Putamen (tissue), 1 donor: Measurements from ENCODE around the gene PDZD2.

Source experiments
- DNase-seq: peaks from one replicate; pipeline ENCODE4 v3.0.0-alpha.2; 2016; ENCODE audit warnings: low spot score

Gene PDZD2

DNA sequence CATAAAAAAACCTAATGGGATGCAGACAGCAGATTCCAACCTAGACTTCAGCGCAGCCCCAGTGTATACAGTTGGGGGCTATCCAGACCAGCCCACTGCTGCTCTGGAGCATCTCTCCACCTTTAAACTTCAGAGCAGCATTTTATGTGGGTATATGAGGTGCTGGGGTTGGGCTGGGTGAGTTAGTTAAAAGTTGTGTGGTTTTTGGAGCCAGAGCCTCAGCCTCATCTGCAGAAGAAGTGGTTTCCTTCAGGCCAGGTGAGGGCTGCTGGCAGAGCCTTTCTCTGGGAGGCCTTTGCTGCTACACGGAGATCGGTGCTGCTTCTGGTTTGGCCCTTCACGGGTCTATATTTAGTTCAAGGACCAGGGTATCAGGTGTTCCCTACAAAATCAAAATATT, 228.3 kb downstream of the PDZD2 start:
- no peak for DNase-seq

DNA sequence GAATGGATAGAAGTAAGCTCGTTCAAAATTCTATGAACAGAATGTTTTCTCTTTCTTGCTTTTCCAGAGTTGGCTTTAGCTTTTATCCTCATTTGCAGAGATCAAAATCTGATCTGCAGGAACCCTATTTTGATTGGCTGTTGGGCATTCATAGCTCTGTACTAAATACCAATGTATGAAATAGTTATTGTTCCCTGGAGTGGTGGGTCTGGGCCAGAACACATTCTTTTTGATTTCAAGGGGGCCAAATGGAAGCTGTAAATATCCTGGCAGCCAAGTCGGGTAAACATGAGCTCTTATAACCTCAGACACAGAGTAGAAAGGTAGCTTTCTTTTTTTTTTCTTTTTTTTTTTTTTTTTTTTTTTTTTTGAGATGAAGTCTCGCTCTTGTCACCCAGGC, 241.5 kb downstream of the PDZD2 start:
- DNase-seq: no peak

- no peak for DNase-seq
These were observed 246.0 kb downstream of the PDZD2 start for GRCh38 chr5:31884896-31885295.

DNA sequence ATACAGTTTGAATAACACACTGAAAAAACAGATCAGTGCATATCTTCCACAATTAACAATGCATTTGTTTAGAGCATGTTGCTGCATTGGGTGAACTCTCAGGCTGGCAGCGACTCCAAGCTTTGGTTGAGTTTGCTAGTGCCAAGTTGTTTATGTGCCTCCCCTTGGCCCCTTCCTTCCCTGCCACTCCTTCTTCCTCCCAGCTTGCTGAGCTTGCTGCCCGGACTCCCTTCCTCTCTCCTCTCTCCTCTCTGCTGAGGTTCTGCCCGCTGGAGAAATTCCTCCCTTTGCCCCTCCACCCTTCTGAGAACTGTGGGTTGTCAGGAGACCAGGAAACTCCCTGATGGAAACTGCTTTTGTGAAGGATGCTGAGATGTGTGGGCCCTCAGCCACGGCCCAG, 247.3 kb downstream of the PDZD2 start:
- peak; percentile 69 for DNase-seq

DNA sequence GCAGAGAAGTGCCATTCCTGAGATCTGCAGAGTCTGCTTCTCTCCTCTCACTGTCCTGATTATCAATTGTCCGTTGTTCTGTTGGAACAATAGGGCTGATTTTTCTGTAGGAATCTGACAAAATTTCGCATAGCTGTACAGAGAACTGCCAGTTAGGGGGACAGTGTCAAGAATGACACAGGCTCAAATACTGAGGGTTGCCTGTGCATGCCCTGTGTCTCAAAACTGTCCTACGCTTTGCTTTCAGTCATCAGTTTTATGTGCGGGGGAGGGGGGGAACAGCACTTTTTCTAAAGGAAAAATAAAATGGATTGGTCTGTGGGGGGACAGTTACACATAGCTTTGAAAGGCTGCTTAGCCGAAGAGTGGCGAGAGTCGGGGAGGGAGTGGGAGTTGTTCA, 248.6 kb downstream of the PDZD2 start:
- peak; percentile 90 for DNase-seq

DNA sequence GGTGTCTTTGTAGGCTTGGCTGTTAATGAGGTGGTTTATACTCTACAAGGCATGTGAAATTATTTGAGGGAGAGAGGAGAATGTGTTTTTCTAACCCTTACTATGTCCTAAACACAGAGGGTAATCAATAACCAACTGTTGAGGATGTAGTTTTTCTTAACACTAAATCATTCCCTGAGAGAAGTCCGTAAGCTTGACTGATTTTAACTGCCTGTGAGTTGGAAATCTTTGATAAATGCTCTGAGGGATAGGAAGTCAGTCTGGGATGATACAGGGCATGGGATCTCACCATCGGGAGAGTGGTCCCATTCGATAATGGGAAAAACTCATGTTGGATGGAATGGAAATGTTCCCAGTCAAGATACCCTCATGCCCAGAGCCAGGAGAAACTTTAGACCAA, 249.6 kb downstream of the PDZD2 start:
- DNase-seq: no peak

DNA sequence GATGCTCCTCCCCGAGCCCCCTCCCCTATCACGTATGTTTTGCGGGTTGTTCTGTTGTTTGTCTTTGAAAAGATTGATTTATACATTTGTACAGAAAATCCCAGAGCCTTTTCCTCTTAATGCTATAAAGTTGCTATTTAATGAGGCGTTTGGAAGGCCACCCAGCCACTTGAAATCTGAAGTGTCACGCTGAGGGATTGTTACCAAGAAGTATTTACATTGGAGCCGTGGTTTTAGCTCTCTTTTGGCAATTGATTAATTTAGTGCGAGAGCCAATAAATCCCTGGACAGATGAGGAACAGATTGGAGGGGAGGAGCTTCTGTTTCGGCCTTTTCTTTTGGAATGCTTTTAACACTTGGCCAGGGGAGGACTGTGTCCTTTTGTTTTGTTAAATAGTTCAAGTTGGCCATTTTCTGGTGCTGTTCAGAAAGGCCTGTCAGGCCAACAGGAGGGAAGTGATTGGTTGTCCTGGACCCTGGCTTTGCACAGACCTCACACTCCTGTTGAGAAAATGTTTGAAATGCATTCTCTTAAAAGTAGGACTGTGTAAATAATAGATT, 250.2 kb downstream of the PDZD2 start:
- no peak for DNase-seq

GRCh38 chr5:31890046-31890445, 251.1 kb downstream of the PDZD2 start:
- no peak for DNase-seq

GRCh38 chr5:31894141-31894540, 255.2 kb downstream of the PDZD2 start:
- peak; percentile 58 for DNase-seq

- no peak for DNase-seq
These were observed 256.4 kb downstream of the PDZD2 start for GRCh38 chr5:31895199-31895820.

DNA sequence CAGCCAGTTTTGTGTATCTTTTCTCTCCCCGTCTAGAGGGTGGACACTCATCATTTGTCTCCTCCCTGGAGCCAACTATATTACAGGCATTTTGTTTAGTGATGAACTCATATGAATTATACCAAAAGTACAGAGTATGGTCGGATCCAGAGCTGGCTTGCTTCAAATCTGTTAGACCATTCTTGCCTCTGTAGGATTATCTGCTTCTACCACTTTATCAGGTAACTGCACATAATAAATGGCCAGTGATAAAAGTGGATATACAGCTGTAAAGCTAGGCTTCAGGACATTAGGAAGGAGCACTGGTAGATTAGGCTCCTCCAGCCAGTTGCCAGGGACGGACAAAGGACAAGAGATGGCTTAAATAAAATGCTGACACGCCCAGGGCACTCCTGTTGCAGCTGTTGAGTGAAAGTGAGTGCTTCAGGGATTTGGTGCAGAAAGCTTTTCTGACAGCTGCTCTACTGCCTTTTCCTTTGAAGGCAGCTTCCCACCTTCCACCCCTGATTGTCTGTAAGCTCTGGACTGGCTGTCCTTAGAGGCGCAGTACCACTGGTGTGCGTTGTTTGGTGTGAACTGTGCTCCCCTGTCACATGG, 259.2 kb downstream of the PDZD2 start:
- no peak for DNase-seq

- no peak for DNase-seq
These were observed 261.4 kb downstream of the PDZD2 start for GRCh38 chr5:31900296-31900865.

GRCh38 chr5:31901807-31902530, 263.0 kb downstream of the PDZD2 start:
- no peak for DNase-seq

GRCh38 chr5:31908396-31908795, 269.5 kb downstream of the PDZD2 start:
- DNase-seq: no peak

DNA sequence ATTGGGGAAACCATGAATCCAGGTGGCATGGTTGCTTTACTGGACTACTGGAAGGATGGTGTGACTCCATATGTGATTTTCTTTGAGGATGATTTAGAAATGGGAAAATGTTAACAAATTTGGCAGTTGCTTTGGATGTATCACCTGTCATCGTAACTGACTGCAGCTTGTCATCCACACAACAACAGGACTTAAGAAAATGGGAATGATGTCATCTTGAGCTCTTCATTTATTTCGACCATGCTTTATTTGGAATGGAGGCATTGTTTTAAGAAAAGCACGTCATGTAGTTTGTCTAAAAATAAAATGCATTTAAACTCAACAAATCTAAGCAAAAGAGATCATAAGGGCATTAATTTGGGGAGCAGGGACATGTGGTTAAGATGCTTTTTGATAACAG, 270.1 kb downstream of the PDZD2 start:
- DNase-seq: no peak

DNA sequence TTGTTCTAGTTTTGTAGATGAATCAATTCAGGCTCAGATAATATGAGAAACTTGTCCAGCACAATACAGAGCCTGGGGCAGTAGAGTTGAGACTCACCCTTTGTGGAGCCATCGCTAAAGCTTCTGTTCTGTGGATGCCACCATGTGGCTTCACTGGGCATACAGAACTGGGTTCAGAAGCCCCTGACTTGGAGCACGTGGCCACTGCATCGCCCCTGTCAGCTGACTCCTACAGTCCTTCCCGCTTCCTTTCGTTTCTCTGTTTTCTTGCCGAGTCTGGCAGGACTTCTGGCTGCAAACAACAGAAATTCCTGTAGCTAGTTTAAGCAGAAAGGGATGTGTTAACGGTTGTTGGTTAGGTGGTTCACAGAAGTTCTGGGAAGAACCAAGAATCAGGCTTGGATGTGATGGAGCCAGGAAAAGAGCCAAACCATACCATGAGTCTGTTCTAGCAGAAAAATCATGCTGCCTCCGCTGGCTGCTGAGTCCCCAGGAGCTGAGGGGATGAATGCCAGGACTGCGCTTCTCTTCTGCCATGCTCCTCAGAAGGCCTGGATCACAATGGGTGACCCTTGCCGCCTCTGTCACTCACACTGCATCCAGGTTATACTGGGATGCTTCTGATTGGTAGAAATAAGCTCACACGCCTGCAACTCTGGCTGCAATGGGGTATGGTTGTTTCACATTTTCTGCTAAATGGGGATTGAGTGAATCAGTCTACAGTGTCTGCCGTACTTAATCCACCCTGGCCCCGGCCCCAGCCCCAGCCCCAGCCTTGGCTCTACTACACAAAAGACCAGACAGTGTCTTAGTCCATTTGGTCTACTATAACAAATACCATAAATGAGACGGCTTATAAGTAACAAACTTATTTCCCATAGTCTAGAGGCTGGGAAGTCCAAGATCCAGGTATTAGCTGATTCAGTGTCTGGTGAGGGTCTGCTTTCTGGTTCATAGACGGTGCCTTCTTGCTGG, 272.6 kb downstream of the PDZD2 start:
- DNase-seq: peak; percentile 86

- no peak for DNase-seq
These were observed 274.9 kb downstream of the PDZD2 start for GRCh38 chr5:31913808-31914207.

DNA sequence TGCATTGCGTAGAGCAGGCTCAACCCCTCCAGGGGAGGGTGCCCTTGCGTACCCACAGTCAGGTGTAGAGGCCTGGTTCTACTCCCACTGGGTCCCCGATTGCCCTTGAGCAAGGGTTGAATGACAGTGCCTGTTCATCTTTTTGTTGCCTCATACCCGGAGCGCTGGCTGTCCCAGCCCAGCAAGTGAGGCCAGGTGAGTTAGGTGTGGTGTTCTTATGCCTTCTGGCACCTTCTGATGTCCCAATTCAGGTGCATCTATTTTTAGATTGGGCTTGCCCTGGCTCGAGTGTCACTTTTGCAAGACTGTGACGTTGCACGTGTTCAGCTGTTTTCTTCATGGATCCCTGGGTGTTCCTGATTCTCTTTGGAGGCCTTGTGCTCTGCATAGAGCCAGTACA, 277.4 kb downstream of the PDZD2 start:
- no peak for DNase-seq

DNA sequence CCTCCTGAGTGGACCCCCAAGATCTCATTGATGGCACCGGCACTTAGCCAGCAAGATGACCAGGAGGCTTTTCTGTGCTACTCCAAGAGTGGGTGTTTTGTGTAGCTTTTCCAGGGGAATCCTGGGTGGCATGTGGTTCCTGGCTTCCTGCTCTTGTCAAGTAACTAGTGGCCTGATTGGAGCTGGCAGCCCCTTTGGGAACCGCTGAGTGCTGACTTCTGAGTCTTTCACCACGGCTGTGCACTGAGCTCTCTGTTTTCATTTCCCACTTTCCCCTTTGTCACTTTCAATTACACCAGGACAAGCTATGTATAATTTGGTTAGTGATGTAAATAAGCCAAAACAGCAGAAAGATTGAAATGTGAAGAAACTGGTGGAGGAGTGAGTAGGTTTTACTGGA, 279.8 kb downstream of the PDZD2 start:
- no peak for DNase-seq

DNA sequence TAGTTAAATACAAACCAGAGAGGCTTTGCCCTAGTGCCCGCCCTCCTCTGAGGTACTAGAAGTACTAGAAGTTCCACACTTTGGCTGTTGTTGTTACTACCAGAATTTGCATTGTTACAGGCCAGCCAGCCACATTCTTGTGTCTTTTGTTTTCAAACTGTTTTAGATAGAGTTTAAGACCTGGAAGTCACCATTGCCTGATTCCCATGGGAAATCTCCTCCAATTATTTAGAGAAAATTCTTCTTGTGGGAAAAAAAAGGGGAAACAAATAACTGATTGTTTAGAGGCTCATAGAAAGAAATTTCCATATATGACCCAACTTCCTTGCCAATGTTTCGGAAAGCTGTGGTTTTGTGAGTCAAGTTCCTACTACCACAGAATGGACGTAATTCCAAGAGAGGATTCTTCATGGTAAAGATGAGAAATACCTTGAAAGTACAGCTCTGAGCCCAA, 282.9 kb downstream of the PDZD2 start:
- no peak for DNase-seq

DNA sequence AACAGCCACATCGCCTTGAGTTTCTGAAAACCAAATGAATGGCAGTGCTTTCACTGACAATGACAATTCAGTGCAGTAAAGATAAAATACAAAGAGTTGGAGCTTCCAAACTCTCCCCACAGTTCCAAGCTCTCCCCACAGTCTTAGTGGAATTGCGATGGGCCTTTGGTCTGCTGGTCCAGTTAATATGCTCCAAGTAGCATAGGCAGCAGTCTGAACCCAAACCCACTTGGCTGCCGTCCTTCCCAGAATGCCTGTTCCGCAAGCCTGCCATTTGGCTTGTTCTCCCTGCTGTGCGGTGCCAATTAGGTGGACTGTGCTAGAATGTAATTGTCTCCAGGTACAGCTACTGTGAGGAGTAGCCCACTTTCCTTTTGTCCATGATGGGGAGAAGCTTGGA, 285.1 kb downstream of the PDZD2 start:
- no peak for DNase-seq

DNA sequence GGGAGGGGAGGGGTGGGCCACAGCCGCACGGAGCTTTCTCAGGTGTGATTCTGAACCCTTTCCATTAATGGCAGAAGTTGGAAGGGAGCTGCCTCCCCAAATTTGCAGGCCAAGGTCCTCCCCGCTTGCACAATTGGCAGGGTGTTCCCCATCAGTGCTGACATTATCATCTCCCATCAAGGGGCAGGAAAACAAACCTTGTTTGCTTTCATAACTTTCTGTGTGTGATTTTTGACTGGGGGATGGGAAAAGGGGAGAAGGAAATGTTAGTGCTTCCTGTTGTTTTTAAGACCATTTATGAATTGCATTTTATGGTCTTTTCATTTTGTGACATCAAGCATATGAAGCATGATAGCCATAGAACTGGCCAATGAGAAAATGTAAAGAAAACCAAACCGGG, 292.9 kb downstream of the PDZD2 start:
- no peak for DNase-seq
